CD14-positive monocyte (primary cell): Measurements from ENCODE around the gene NT5E. TPM values are rescaled to one million over a fixed set of nuclear protein-coding genes. Genes with fewer than 3 reads are reported as not detected.

Experiments used
- DNase-seq, 3 donors: peaks; one replicate each; pipeline ENCODE4 v3.0.0-alpha.2; 2011 to 2022
- H2AFZ ChIP-seq: 2 replicates; pipeline ENCODE4 v1.6.0; 2012; ENCODE audit warnings: mild to moderate bottlenecking, low read depth, low read length, inconsistent platforms; ENCODE audit not compliant: insufficient read depth, poor library complexity, severe bottlenecking
- H3K27ac ChIP-seq, 2 donors: 1 replicate in 1 of 2; 2 replicates in 1 of 2; pipeline ENCODE4 v1.5.1; 2012 to 2013; ENCODE audit warnings: low read length in 2 of 2, control low read depth in 1 of 2, inconsistent platforms in 1 of 2, low read depth in 1 of 2, mild to moderate bottlenecking in 1 of 2
- H3K27me3 ChIP-seq, 2 donors: one replicate each; pipeline versions ENCODE4 v1.6.0 to v1.6.1; 2011 to 2013; ENCODE audit warnings: low read length in 2 of 2; ENCODE audit not compliant: control insufficient read depth in 2 of 2, insufficient read depth in 2 of 2
- H3K36me3 ChIP-seq, 2 donors: replicated peaks in 1 of 2; 1 replicate in 1 of 2; 2 replicates in 1 of 2; pipeline versions ENCODE4 v1.5.1 to v1.6.1; 2012 to 2013; ENCODE audit warnings: low read length in 2 of 2, control low read depth in 1 of 2, inconsistent platforms in 1 of 2, mild to moderate bottlenecking in 1 of 2; ENCODE audit not compliant: insufficient read depth in 2 of 2, control insufficient read depth in 1 of 2
- H3K4me1 ChIP-seq, 2 donors: 1 replicate in 1 of 2; 2 replicates in 1 of 2; pipeline versions ENCODE4 v1.5.1 to v1.6.1; 2012 to 2013; ENCODE audit warnings: low read length in 2 of 2, control low read depth in 1 of 2, inconsistent platforms in 1 of 2, mild to moderate bottlenecking in 1 of 2, moderate library complexity in 1 of 2; ENCODE audit not compliant: insufficient read depth in 2 of 2, control insufficient read depth in 1 of 2
- H3K4me2 ChIP-seq: replicated peaks from 2 replicates; pipeline ENCODE3; 2012; ENCODE audit warnings: low read length, moderate library complexity, mild to moderate bottlenecking; ENCODE audit not compliant: poor library complexity, severe bottlenecking; ENCODE audit errors: extremely low read depth
- H3K4me3 ChIP-seq, 3 experiments: fragments of 200-600 bp in 1 of 3; sonication (generic) in 1 of 3; replicated peaks in 1 of 3; 1 replicate in 2 of 3; 2 replicates in 1 of 3; pipeline ENCODE4 v1.5.1; 2011 to 2013; ENCODE audit warnings: low read length in 3 of 3, mild to moderate bottlenecking in 3 of 3, control low read depth in 2 of 3, low read depth in 2 of 3, inconsistent platforms in 1 of 3, moderate library complexity in 1 of 3
- H3K79me2 ChIP-seq: 2 replicates; pipeline ENCODE4 v1.6.0; 2012; ENCODE audit warnings: mild to moderate bottlenecking, control low read depth, inconsistent platforms, low read length, moderate library complexity; ENCODE audit not compliant: insufficient read depth
- H3K9ac ChIP-seq: 2 replicates; pipeline ENCODE4 v1.6.0; 2017; ENCODE audit warnings: low read length, mild to moderate bottlenecking; ENCODE audit not compliant: insufficient read depth, poor library complexity, severe bottlenecking
- H3K9me3 ChIP-seq, 2 donors: replicated peaks in 1 of 2; 1 replicate in 1 of 2; 2 replicates in 1 of 2; pipeline versions ENCODE4 v1.5.1 to v1.6.1; 2012 to 2013; ENCODE audit warnings: low read length in 2 of 2, control low read depth in 1 of 2; ENCODE audit not compliant: control insufficient read depth in 1 of 2, insufficient read depth in 1 of 2
- H4K20me1 ChIP-seq: 2 replicates; pipeline ENCODE4 v1.6.0; 2012; ENCODE audit warnings: mild to moderate bottlenecking, low read length, control low read depth, moderate library complexity; ENCODE audit not compliant: insufficient read depth
- H3K27ac Mint-ChIP-seq, 7 donors: one replicate each; pipeline ENCODE4 v1.8.0; 2020; ENCODE audit warnings: mild to moderate bottlenecking in 7 of 7, mixed read lengths in 7 of 7, moderate library complexity in 6 of 7, inconsistent platforms in 2 of 7
- H3K27me3 Mint-ChIP-seq, 3 donors: one replicate each; pipeline ENCODE4 v1.8.0; 2021 to 2022; ENCODE audit warnings: low read depth in 3 of 3, mild to moderate bottlenecking in 3 of 3, mixed read lengths in 3 of 3, moderate library complexity in 3 of 3, inconsistent platforms in 1 of 3
- H3K36me3 Mint-ChIP-seq, 2 donors: one replicate each; pipeline ENCODE4 v1.8.0; 2020; ENCODE audit warnings: mixed read lengths in 2 of 2, inconsistent platforms in 1 of 2, mild to moderate bottlenecking in 1 of 2
- H3K4me1 Mint-ChIP-seq: one replicate; pipeline ENCODE4 v1.8.0; 2020; ENCODE audit warnings: mild to moderate bottlenecking, mixed read lengths
- H3K4me3 Mint-ChIP-seq, 2 donors: one replicate each; pipeline ENCODE4 v1.8.0; 2020; ENCODE audit warnings: mild to moderate bottlenecking in 2 of 2, mixed read lengths in 2 of 2, moderate library complexity in 1 of 2
- H3K9me3 Mint-ChIP-seq, 7 donors: one replicate each; pipeline ENCODE4 v1.8.0; 2020 to 2022; ENCODE audit warnings: mixed read lengths in 7 of 7, mild to moderate bottlenecking in 6 of 7, moderate library complexity in 6 of 7, inconsistent platforms in 2 of 7
- WGBS: methylation state at CpG from one replicate; pipeline ENCODE4 v1.1.5; 2013; ENCODE audit warnings: missing lambda C conversion rate; ENCODE audit not compliant: insufficient coverage; 5-methylcytosine and 5-hydroxymethylcytosine counted together
- intact Hi-C, 2 donors: fragments of 100-400 bp; cut with micrococcal nuclease; formaldehyde crosslinking; loops; one replicate each; pipeline versions ENCODE4 v1.15.0 to v1.15.1; 2023
- polyA plus RNA-seq, 3 donors: library from polyadenylated mRNA; depleted of rRNA in 1 of 3; unstranded in 2 of 3; stranded (reverse) in 1 of 3; fragments of 300-500 nt in 2 of 3; fragments of >200 nt in 1 of 3; fragmentation: Illumina TruSeq in 2 of 3; gene quantifications; 1 replicate in 2 of 3; 2 replicates in 1 of 3; pipeline ENCODE4 v1.2.3, GENCODE V29; 2012 to 2021
- TF ChIP-seq, protein P1 (sequence below): fragments of 200-600 bp; IDR thresholded peaks from one replicate; pipeline ENCODE4 v1.8.0; 2022; ENCODE audit warnings: antibody characterized with exemption, mild to moderate bottlenecking

The NT5E gene
- polyA plus RNA-seq, 3 donors, result 0.14 to 0.18 TPM; not detected in 1

DNA sequence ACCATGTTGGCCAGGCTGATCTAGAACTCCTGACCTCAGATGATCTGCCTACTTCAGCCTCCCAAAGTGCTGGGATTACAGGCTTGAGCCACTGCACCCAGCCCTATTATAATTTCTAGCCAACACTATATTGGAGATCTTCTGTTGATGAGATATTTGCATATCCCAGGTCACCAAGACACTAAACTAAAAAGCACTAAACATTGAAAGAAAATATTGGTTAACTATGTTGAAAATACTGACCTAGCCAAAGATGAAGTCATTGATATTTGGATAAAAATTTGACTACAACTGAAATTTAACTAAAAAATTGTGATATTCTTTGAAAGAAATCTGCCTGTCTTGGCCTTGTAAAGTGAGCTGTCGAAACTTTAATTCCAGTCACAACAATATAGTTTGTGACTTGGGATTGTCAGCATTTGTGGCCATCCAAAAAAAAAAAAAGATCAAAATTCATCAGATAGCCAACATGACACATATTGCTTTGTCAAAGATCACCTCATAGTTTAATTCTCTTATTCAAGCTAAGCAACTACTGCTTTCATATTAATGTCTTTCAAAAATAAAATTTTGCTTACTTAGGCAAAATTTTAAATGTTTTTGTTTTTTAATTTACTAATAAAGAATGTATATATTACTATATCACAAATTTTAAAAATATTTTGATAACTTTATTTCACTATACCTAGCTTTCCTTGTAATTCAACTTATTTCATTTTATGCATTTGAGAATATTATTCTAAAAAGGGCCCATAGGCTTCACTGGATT lies 6.3 kb upstream of the NT5E start:
- Histone ChIP-seq H3K4me2 (no peak overlapping the region), H3K79me2 (no peaks in the 10 kb centered on the region), H3K9ac (no peak overlapping the region), H2AFZ (no peak overlapping the region), H3K9me3 (no peaks in the 10 kb centered on the region), H3K4me1 (no peaks in the 10 kb centered on the region), H3K27me3 (peaks cover 17 to 26% of the 10 kb centered on the region in 2 donors), H4K20me1 (no peaks in the 10 kb centered on the region), H3K4me3 (no peak overlapping the region), H3K36me3 (no peaks in the 10 kb centered on the region), H3K27ac (no peak overlapping the region)
- H3K27me3 Mint-ChIP-seq, result peaks cover 15 to 23% (median 23%) of the 10 kb centered on the region in 3 donors
- no peaks in the 10 kb centered on the region for H3K4me1 Mint-ChIP-seq
- no peak overlapping the region for H3K27ac Mint-ChIP-seq
- WGBS, result no CpG with 5 or more reads among the region's 1 CpG
- TF ChIP-seq, protein P1, sequence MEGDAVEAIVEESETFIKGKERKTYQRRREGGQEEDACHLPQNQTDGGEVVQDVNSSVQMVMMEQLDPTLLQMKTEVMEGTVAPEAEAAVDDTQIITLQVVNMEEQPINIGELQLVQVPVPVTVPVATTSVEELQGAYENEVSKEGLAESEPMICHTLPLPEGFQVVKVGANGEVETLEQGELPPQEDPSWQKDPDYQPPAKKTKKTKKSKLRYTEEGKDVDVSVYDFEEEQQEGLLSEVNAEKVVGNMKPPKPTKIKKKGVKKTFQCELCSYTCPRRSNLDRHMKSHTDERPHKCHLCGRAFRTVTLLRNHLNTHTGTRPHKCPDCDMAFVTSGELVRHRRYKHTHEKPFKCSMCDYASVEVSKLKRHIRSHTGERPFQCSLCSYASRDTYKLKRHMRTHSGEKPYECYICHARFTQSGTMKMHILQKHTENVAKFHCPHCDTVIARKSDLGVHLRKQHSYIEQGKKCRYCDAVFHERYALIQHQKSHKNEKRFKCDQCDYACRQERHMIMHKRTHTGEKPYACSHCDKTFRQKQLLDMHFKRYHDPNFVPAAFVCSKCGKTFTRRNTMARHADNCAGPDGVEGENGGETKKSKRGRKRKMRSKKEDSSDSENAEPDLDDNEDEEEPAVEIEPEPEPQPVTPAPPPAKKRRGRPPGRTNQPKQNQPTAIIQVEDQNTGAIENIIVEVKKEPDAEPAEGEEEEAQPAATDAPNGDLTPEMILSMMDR, result no peak
- H3K4me3 Mint-ChIP-seq, result no peak overlapping the region
- intact Hi-C loops, result no loop called here
- DNase-seq, result no peak
- no peaks in the 10 kb centered on the region for H3K36me3 Mint-ChIP-seq
- peaks cover 0 to 19% (median 15%) of the 10 kb centered on the region in 7 donors for H3K9me3 Mint-ChIP-seq

DNA sequence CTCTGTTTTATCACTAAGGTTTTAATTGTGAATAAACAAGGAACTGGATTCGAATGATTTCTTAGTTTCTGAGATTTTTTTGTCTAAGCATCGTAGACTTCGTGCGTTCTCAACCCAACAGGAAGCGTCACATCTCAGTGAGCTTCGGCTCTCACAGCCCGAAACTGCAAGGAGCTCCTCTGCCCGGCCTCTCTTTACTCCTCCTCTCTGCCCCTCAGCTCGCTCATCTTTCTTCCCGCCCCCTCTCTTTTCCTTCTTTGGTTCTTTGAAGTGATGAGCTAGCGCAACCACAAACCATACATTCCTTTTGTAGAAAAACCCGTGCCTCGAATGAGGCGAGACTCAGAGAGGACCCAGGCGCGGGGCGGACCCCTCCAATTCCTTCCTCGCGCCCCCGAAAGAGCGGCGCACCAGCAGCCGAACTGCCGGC lies 480 bp upstream of the NT5E start:
- no peak for DNase-seq

More for the DNA sequence above, 480 bp upstream of the NT5E start:
- H3K9ac ChIP-seq, result no peak overlapping the region
- 3% methylated on average over 18 of the region's 24 CpGs for WGBS
- no peaks in the 10 kb centered on the region for H3K36me3 ChIP-seq
- H2AFZ ChIP-seq, result peak overlapping the region; percentile 43
- peaks cover 0 to 8% of the 10 kb centered on the region in 2 donors for H3K9me3 ChIP-seq
- no peaks in the 10 kb centered on the region for H3K79me2 ChIP-seq
- peaks cover 13% of the 10 kb centered on the region for H3K4me1 Mint-ChIP-seq
- TF ChIP-seq, protein P1, result no peak
- H3K36me3 Mint-ChIP-seq, result peaks cover 0 to 2% of the 10 kb centered on the region in 2 donors
- no peaks in the 10 kb centered on the region for H4K20me1 ChIP-seq
- H3K4me3 ChIP-seq, result peak overlapping the region in 2 of 3 experiments; percentile 5 to 58
- H3K27me3 Mint-ChIP-seq, result peaks cover 54 to 79% (median 73%) of the 10 kb centered on the region in 3 donors
- intact Hi-C loops, result no loop called here
- H3K27ac Mint-ChIP-seq, result no peak overlapping the region
- H3K4me3 Mint-ChIP-seq, result peak overlapping the region; percentile 4 to 80
- H3K4me2 ChIP-seq, result peak overlapping the region; percentile 70
- H3K9me3 Mint-ChIP-seq, result peaks cover 0 to 10% (median 2%) of the 10 kb centered on the region in 7 donors
- peaks cover 11 to 12% of the 10 kb centered on the region in 2 donors for H3K4me1 ChIP-seq
- H3K27ac ChIP-seq, result no peak overlapping the region
- H3K27me3 ChIP-seq, result peaks cover 70 to 78% of the 10 kb centered on the region in 2 donors
